Activated CD8-positive, alpha-beta memory T cell treated with anti-CD3 and anti-CD28 coated beads, Interleukin-2, amount 50 U/mL, for 48 hours (primary cell): ENCODE measurements around the gene BID.
A peak's percentile ranks its signal among the peaks of the same experiment; 100 is the strongest.

Experiments used
- DNase-seq: peaks from one replicate; pipeline ENCODE4 v3.0.0-alpha.2; 2020

BID gene

GRCh38 chr22:17782621-17783020 lies 8.4 kb upstream of the BID start:
- no peak for DNase-seq

GRCh38 chr22:17782158-17782557 lies 7.9 kb upstream of the BID start:
- DNase-seq = no peak

GRCh38 chr22:17781319-17782031 lies 7.2 kb upstream of the BID start:
- peak; percentile 73 for DNase-seq

- DNase-seq = no peak
These were observed 6.6 kb upstream of the BID start for GRCh38 chr22:17780741-17781318.

GRCh38 chr22:17780116-17780740 lies 6.0 kb upstream of the BID start:
- no peak for DNase-seq

GRCh38 chr22:17779286-17780115 lies 5.2 kb upstream of the BID start:
- peak; percentile 58 for DNase-seq

GRCh38 chr22:17778412-17778976 lies 4.2 kb upstream of the BID start:
- DNase-seq = no peak

GRCh38 chr22:17777717-17778044 lies 3.4 kb upstream of the BID start:
- DNase-seq = no peak

- DNase-seq = peak; percentile 78
These were observed 2.9 kb upstream of the BID start for GRCh38 chr22:17777005-17777716.

GRCh38 chr22:17775781-17776465 lies 1.7 kb upstream of the BID start:
- DNase-seq = no peak

GRCh38 chr22:17774926-17775685 lies 837 bp upstream of the BID start:
- DNase-seq = no peak

GRCh38 chr22:17773606-17774205 lies 563 bp downstream of the BID start:
- DNase-seq = peak; percentile 84

- no peak for DNase-seq
These were observed 1.2 kb downstream of the BID start for GRCh38 chr22:17772958-17773605.

- DNase-seq = no peak
These were observed 1.9 kb downstream of the BID start for GRCh38 chr22:17772249-17772957.

- no peak for DNase-seq
These were observed 3.8 kb downstream of the BID start for GRCh38 chr22:17770180-17771077.

GRCh38 chr22:17769716-17770082 lies 4.6 kb downstream of the BID start:
- DNase-seq = no peak

GRCh38 chr22:17769013-17769715 lies 5.1 kb downstream of the BID start:
- no peak for DNase-seq
